Keratinocyte (primary cell): Measurements from ENCODE around the gene PDGFB.

ENCODE experiments used
- EZH2 ChIP-seq: IDR thresholded peaks from one replicate; pipeline ENCODE4 v1.6.1; 2012; ENCODE audit warnings: inconsistent platforms, mild to moderate bottlenecking, low read length, moderate library complexity
- TF ChIP-seq, protein P1 (sequence below), 3 experiments: IDR thresholded peaks in 1 of 3; conservative IDR thresholded peaks in 1 of 3; optimal IDR thresholded peaks in 1 of 3; 2 replicates in 2 of 3; 3 replicates in 1 of 3; pipeline versions ENCODE3 to v1.5.1; 2011; ENCODE audit warnings: low read length in 3 of 3, mild to moderate bottlenecking in 3 of 3, moderate library complexity in 2 of 3, control low read depth in 1 of 3, inconsistent platforms in 1 of 3; ENCODE audit not compliant: insufficient read depth in 2 of 3; ENCODE audit errors: extremely low read depth in 1 of 3

DNA sequence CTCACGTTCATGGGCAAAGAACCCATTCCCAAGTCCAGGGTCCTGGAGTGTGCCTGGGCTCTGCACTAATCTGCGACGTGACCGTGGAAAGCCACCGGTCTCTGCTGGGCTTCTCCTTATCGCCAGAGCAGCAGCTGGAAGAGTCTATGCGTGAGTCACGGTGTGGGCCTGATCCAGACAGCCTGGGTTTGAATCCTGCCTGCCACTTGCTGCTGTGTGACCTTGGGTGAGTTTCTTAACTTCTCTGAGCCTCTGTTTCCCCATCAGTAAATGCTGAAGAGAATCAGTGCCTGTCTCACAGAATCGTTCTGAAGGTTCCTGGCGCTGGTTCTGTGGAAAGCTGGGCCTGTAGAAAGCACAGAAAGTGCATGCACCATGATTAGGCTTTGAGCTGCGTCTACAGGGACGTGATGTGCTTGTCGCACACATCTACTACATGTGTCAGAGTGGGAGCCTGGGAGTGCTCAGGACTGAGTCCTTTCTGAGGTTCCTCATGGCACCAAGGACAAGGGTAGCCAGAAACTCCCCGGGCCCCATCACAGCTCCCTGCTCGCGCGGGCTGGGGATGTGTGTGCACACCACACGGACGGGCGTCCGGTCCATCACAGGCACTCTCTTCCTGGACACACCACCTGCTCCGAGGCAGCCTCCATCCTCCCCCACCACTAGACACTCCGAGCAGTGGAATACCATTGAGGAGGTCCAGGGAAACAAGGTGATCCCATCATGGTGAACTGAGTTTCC, 20.5 kb upstream of the PDGFB start:
- TF ChIP-seq, protein P1, sequence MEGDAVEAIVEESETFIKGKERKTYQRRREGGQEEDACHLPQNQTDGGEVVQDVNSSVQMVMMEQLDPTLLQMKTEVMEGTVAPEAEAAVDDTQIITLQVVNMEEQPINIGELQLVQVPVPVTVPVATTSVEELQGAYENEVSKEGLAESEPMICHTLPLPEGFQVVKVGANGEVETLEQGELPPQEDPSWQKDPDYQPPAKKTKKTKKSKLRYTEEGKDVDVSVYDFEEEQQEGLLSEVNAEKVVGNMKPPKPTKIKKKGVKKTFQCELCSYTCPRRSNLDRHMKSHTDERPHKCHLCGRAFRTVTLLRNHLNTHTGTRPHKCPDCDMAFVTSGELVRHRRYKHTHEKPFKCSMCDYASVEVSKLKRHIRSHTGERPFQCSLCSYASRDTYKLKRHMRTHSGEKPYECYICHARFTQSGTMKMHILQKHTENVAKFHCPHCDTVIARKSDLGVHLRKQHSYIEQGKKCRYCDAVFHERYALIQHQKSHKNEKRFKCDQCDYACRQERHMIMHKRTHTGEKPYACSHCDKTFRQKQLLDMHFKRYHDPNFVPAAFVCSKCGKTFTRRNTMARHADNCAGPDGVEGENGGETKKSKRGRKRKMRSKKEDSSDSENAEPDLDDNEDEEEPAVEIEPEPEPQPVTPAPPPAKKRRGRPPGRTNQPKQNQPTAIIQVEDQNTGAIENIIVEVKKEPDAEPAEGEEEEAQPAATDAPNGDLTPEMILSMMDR (optimal IDR thresholded peaks at IDR 0.05 in 1 of 3, IDR thresholded peaks at IDR 0.05 in 1 of 3, conservative IDR thresholded peaks at IDR 0.05 in 1 of 3; ENCODE audit: extremely low read depth in 1 of 3, insufficient read depth in 2 of 3, low read length in 3 of 3) = no peak
- TF ChIP-seq EZH2 = no peak
